ENCODE measurements around the gene PPP4R2. TPM values are rescaled to one million over a fixed set of nuclear protein-coding genes. Genes with fewer than 3 reads are reported as not detected.

Gene PPP4R2
- total RNA-seq, 1 donor from 2014 or later, result 100 TPM

DNA sequence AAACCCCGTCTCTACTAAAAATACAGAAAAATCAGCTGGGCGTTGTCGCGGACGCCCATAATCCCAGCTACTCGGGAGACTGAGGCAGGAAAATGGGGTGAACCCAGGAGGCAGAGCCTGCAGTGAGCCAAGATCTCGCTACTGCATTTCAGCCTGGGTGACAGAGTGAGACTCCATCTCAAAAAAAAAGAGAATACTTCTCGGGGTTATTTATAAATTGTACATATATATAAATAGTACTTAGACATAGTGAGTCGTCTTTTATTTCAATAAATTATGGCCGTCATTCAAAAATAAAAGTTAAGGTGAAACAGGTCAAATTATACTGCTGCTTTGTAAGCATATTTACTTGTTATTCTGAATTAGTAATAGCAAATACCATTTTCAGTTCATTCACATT, 52.7 kb downstream of the PPP4R2 start:
- H3K4me1 Mint-ChIP-seq (ENCODE audit: unreplicated experiment), result peaks cover 18% of the 10 kb centered on the region
- no peak overlapping the region for H3K27ac Mint-ChIP-seq
- TF ChIP-seq, protein P1, sequence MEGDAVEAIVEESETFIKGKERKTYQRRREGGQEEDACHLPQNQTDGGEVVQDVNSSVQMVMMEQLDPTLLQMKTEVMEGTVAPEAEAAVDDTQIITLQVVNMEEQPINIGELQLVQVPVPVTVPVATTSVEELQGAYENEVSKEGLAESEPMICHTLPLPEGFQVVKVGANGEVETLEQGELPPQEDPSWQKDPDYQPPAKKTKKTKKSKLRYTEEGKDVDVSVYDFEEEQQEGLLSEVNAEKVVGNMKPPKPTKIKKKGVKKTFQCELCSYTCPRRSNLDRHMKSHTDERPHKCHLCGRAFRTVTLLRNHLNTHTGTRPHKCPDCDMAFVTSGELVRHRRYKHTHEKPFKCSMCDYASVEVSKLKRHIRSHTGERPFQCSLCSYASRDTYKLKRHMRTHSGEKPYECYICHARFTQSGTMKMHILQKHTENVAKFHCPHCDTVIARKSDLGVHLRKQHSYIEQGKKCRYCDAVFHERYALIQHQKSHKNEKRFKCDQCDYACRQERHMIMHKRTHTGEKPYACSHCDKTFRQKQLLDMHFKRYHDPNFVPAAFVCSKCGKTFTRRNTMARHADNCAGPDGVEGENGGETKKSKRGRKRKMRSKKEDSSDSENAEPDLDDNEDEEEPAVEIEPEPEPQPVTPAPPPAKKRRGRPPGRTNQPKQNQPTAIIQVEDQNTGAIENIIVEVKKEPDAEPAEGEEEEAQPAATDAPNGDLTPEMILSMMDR (conservative IDR thresholded peaks at IDR 0.05), result no peak
- H3K9me3 Mint-ChIP-seq, result no peaks in the 10 kb centered on the region
- peaks cover 18% of the 10 kb centered on the region for H3K36me3 Mint-ChIP-seq
- DNase-seq (ENCODE audit: extremely low spot score, unreplicated experiment), result no peak
- H3K27me3 Mint-ChIP-seq, result no peaks in the 10 kb centered on the region
- H3K4me3 Mint-ChIP-seq, result no peak overlapping the region

DNA sequence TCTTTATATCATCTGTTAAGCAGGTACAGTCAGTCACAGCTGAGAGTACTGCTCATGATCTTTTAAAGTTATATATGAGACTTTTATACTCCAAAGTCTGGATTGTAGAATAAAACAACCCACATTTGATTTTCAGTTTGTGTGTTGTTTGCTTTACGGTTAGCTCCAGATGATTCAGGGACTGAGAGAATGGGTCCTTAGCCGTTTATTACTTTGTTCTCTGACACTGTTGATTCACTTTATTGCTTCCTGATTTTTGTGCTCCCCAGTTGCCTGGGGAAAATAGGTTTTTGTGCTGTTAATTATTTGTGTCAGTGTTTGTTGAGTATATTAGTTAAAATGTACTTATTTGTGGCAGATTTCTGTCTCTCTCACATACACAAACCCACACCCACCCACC, 56.2 kb downstream of the PPP4R2 start:
- H3K36me3 Mint-ChIP-seq, result peaks cover 12% of the 10 kb centered on the region
- H3K4me3 Mint-ChIP-seq, result no peak overlapping the region
- DNase-seq (ENCODE audit: extremely low spot score, unreplicated experiment), result no peak
- H3K4me1 Mint-ChIP-seq (ENCODE audit: unreplicated experiment), result peaks cover 11% of the 10 kb centered on the region
- H3K9me3 Mint-ChIP-seq, result no peaks in the 10 kb centered on the region
- H3K27ac Mint-ChIP-seq, result no peak overlapping the region
- TF ChIP-seq, protein P1 (conservative IDR thresholded peaks at IDR 0.05), result no peak
- no peaks in the 10 kb centered on the region for H3K27me3 Mint-ChIP-seq

DNA sequence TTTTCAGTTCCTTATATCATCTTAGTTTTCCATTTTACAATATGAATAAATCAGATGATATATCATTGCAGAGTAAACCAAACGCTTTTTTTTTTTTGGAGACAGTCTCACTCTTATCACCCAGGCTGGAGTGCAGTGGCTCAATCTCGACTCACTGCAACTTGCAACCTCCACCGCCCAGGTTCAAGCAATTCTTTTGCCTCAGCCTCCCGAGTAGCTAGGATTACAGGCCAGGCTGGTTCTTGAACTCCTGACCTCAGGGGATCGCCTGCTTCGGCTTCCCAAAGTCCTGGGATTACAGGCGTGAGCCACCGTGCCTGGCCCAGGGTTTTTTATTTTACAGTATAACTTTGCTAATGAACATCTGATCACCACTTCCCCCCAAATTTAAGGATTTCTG, 59.0 kb downstream of the PPP4R2 start:
- no peak overlapping the region for H3K27ac Mint-ChIP-seq
- H3K4me1 Mint-ChIP-seq (ENCODE audit: unreplicated experiment), result peaks cover 11% of the 10 kb centered on the region
- H3K4me3 Mint-ChIP-seq, result peak overlapping the region; percentile 41
- no peaks in the 10 kb centered on the region for H3K27me3 Mint-ChIP-seq
- H3K9me3 Mint-ChIP-seq, result no peaks in the 10 kb centered on the region
- peaks cover 14% of the 10 kb centered on the region for H3K36me3 Mint-ChIP-seq
- TF ChIP-seq, protein P1 (conservative IDR thresholded peaks at IDR 0.05), result no peak
- no peak for DNase-seq (ENCODE audit: extremely low spot score, unreplicated experiment)

DNA sequence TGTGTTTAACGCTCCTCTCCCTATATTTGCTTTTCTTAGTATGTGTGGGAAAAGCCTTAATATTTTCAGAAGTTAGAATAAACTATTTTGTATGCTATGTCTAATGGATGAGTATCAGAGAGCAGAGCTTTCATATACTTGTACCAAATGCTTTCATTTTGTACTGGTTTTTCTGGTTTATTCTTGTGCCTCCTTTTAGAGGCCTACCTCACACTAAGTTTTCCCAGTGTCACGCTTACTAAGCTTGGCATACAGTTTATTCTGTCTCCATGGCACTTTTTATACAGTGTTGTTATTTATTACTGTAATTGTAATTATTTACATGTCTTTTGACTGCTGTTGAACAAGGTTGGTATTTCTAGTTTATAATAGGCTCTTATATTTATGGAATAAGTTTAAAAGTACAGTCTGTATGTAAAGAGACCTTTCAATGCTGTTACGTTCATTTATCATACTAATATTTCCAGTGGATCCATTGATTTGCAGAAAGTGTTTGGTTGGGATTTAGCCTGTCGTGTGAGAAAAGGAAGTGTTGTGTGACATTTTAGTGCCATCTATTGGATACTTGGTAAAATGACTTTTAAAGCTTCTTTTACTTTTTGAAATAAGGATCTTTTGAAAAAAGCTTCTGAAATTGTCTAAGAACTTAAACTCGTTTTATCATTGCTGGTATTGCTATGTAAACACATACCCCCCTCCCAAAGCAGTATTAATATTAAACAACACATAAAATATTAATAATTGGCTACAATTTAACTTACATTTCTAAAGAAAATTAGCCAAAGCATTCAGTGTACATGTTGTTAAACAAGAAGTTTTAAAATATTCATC, 59.6 kb downstream of the PPP4R2 start:
- Mint-ChIP-seq H3K4me1 (ENCODE audit: unreplicated experiment) (peaks cover 11% of the 10 kb centered on the region), H3K27me3 (no peaks in the 10 kb centered on the region), H3K4me3 (peak overlapping the region; percentile 41), H3K9me3 (no peaks in the 10 kb centered on the region), H3K27ac (no peak overlapping the region), H3K36me3 (peaks cover 11% of the 10 kb centered on the region)
- TF ChIP-seq, protein P1 (conservative IDR thresholded peaks at IDR 0.05), result peak; percentile 70
- no peak for DNase-seq (ENCODE audit: extremely low spot score, unreplicated experiment)

DNA sequence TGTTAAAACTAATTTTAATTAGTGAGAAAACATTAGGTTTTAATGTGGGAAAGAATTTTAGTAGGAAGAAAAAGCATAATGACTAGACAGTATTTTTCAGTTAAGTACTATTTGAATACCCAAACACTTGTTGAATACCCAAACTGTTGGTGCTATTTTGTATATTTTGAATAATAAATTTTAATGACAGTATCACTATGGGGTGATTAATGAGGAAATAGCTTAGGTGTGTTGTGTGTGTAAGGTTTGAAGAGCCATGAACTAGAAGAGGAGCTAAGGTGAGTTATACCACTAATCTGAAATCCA, 60.2 kb downstream of the PPP4R2 start:
- TF ChIP-seq, protein P1 (conservative IDR thresholded peaks at IDR 0.05), result no peak
- Mint-ChIP-seq H3K4me3 (no peak overlapping the region), H3K27me3 (no peaks in the 10 kb centered on the region), H3K9me3 (no peaks in the 10 kb centered on the region), H3K36me3 (peaks cover 10% of the 10 kb centered on the region), H3K4me1 (ENCODE audit: unreplicated experiment) (peaks cover 10% of the 10 kb centered on the region), H3K27ac (peak overlapping the region; percentile 32)
- DNase-seq (ENCODE audit: extremely low spot score, unreplicated experiment), result no peak
